T-helper 1 cell treated with Interleukin-12 subunit alpha and Interleukin-12 subunit beta and Interleukin-4 antibody, amounts not matched to agents 30 ng/mL and 1 ng/mL, for 36 hours (primary cell): ENCODE data around the gene ZSCAN29. TPM values are rescaled to one million over a fixed set of nuclear protein-coding genes. Genes with fewer than 3 reads are reported as not detected.
"Not testable (repeated sequence)": the region's sequence is repeated elsewhere in the genome, so short reads cannot be mapped to it uniquely, and the experiment has no call there.

Experiments used
- intact Hi-C: fragments of 100-400 bp; cut with micrococcal nuclease; formaldehyde crosslinking; loops from one replicate; pipeline ENCODE4 v1.15.1; 2024
- total RNA-seq: library from RNA; stranded (reverse); gene quantifications from 2 replicates; pipeline ENCODE4 v1.2.3, GENCODE V29; 2022

Gene ZSCAN29
- total RNA-seq, result 32.6 and 34.6 TPM in 2 replicates

DNA sequence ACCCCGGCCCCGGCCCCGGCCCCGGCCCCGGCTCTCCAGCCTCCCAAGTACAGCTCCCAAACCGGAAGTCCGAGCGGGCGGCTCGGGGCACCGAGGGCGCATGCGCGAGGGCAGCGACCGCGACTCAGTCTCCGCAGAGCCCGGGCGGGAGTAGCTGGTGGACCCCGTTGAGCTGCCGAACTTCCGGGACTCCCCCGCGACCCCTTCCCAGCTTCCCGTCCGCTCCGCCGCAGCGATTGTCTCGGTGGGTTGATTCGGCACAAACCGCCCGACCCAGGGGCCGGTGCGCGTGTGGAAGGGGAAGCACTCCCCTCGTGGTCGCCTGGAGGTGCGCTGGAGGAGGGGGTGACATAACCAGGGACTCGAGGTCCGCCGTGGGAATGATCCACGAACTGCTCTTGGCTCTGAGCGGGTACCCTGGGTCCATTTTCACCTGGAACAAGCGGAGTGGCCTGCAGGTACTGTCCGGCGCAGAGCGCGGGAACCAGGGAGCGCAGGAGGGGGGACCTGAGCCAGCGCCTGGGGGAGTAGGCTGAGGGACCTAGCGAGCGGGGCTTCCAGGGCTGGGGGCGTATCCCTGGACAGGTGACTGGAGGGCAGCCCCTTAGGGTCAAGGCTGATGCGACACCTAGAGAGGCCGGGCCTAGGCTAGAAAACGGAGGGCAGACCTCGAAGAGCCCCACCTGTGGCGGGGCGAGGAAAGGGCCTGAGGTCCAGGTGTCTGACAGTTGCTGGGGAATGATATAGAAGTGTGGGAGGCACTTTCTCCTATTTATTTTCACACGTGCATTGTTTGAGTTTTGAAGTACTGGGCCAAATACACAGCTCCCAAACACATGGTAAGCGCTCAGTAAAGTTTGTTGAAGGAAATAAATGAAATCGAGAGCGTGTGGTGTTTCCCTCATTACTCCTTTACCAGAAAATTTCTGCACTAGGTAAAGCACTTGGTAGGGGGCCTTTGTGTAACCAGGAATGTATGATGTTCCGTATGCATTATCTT, at the start of gene ZSCAN29, which contains the start of gene TUBGCP4:
Gene ZSCAN29, minus strand, starts transcription at position 69 of the 1,000 bp plus-strand sequence. CDS start 1,130 bp downstream, outside the sequence.
Gene TUBGCP4, plus strand, starts transcription at position 127 of the 1,000 bp plus-strand sequence. Its CDS starts 254 bp downstream, at position 381.
- intact Hi-C loops, result loop anchor here (1.0 to 10.0 kb wide), 4 partner anchors 41 to 374 kb away; partner anchors contain the start of genes CCNDBP1, LCMT2 and PDIA3

DNA sequence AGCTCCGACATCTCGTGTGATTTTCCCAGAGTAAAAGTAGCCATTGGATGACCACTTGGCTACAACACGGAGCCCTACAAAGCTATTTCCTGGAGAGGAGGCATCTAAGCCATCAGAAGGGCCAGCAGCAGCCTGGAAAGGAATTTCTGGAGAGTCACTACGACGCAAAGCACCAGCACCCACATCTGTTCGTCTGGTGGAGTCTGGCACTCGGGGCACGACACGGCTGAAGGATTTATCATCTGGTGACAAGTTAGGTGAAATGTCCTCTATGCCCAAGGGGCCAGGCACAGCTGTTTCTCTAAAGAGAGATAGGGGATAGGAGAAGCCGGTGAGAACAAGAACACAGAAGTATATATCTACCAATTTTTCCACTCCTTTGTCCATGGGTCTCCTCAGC, 49.6 kb upstream of the ZSCAN29 start:
- intact Hi-C loops, result no loop called here

GRCh38 chr15:43414196-43414595, 43.4 kb upstream of the ZSCAN29 start:
- intact Hi-C loops, result no loop called here

DNA sequence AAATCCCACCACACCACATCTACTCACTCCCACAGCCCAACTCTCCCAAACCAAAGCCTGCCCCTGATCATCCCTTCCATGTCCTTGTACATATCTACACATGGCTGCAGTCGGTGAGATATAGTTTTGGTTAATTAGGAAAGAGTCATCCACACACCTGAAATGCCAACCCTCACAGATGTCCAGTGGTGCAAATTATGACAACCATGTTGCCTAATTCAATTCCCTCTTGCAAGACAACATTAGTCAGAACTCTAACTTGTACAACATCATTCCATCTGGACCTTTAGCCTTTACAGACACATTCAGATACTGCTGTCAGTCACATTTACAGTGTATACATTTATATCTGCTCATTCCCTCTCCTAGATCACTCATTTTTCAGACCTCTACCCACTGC, 41.3 kb upstream of the ZSCAN29 start:
- intact Hi-C loops, result no loop called here

DNA sequence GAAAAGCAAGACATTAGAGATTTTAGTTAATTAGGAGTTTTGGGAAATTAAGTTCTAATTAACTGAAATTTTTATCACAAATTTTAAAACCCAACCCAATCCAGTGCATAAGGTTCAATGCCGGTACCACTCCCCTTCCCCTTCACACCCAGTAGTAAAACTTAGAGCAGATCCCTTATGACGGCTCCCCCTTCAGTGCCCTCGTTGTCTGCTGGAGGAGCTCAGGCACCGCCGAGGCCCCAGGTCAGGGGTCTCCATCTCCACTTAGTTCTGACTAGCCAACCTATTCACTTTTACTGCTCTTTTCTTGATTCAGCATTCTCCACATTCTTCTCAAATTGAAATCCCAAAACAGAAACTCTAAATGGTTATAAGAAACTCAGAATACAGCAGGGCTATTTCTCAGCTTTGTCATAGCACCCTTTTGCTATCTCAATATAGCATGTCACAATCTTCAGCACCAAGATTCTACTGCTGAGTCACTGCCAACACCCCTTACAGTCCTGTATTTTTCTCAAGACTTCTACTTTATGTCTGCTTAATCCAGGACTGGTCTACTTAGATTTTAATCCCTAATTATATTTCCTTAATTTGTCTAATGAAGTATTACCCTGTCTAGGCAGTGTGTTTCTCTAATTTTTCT, 39.9 kb upstream of the ZSCAN29 start:
- intact Hi-C loops, result no loop called here

DNA sequence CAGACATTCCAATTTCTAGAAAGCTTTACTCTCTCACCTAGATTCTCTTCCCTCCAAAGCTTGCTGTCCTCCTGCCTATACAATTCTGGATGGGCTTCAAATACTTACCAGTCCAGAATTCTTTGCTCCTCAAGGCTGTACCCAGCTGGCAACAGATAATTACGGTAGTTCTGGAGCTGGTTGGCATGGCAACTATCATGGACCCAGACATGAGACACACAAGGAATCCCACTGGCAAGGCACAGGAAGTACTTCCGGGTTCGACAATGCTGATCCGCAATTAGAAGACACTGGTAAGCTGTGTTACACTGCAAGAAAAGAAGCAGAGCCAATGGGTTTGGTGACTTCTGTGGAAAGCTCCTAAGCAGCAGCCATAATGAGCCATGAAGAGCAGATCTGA, 37.9 kb upstream of the ZSCAN29 start:
- intact Hi-C loops, result no loop called here

DNA sequence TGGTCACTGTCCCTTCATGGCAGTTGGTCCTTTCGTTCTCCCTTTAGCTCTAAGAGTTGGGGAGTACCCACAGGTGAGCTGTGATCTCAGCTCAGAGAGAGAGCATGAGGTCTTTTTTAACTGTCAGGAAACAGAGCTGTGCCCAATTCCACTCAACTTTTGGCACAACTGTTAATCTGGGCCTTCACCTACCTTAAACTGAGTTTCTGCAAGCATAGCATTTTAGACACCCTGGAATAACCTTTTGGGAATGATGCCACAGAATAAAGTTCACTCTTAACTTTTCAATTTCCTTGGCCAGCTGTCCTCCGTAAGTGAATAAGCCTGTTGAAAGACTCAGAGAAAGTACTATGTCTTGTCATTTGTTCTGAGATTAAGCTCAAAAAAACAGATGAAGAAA, 36.0 kb upstream of the ZSCAN29 start:
- intact Hi-C loops, result no loop called here

DNA sequence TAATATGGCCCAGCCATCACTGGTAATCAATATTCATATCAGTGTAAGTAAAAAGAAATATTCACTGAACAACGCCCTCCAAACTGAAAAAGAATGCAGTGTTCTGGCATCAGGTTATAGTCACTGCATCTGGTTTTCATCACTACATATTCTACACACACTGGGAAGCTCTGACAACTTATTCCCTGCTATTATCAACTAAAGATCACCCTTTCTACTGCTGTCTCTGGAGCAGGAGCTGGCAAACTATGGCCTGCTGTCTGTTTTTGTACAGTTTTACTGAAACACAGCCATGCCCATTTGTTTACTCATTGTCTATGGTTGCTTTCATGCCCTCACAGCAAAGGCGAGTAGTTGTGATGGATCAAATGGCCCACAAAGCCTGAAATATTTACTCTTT, 35.3 kb upstream of the ZSCAN29 start:
- intact Hi-C loops, result no loop called here

DNA sequence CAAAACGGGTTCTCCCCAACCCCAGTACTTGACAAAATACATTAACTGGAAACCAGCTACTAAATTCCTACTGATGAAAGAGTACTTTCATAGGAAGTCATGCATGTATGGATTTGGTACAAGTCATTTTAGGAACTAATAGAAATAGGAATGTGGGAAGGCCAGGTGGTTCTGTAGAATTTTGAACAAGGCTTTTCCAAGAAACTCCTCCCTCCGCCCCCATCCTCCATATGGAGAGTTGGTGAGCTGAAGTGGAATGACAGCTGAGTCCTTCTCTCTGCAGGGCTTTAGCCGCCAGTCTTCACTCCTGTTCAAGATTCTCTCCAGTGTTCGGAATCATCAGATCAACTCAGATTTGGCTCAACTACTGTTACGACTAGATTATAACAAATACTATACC, 33.3 kb upstream of the ZSCAN29 start:
- intact Hi-C loops, result no loop called here

DNA sequence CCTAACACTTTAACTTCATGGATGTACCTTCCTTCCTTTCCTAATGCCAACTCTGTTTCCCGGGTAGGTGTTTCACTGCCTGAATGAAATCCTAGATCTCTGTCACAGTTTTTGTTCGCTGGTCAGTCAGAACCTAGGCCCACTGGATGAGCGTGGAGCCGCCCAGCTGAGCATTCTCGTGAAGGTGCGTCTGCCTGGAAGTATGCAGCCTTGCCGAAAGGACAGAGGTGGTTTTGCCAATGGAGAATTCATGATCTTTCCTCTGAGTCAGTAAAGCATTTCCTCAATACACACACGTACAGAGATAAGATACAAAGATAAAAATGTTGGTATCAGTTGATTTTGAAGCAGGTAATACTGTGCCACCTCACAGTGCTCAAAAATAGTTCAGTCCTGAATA, 32.8 kb upstream of the ZSCAN29 start:
- intact Hi-C loops, result no loop called here

- intact Hi-C loops, result no loop called here
These were observed 31.4 kb upstream of the ZSCAN29 start for GRCh38 chr15:43402255-43402654.

GRCh38 chr15:43393592-43393991, 22.7 kb upstream of the ZSCAN29 start:
- intact Hi-C loops, result not testable (repeated sequence)

- intact Hi-C loops, result no loop called here
These were observed 19.9 kb upstream of the ZSCAN29 start for GRCh38 chr15:43390723-43391122.

DNA sequence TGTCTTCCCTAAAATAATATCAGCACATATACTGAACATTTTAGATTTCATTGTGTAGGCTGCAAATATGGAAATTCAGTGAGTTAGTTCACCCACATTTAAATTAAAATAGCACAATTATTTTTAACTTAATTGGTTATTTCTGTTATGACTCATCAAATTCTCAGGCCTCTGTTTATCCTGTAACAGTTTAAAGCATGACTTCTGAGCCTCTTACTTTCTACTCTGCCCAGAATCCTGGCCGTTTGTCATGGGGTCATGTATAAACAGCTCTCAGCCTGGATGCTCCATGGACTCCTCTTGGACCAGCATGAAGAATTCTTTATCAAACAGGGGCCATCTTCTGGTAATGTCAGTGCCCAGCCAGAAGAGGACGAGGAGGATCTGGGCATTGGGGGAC, 12.2 kb upstream of the ZSCAN29 start:
- intact Hi-C loops, result no loop called here

DNA sequence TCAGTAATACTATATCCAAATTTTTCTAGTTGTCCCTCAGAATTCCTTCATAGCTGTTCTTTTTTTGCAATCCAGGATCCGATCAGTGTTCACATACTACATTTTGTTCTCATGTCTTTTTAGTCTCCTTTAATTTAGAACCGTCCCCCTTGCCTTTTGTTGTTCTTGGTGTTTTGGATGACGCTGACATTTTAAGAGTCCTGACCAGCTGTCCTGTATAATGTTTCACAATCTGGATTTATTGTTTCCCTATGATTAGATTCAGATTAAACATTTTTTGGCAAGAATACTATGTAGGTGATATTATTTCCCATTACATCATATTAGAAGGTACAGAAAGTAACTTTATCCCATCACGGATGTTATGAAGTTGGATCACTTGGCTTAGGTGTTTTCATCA, 11.5 kb upstream of the ZSCAN29 start:
- intact Hi-C loops, result no loop called here

GRCh38 chr15:43378601-43379000, 7.8 kb upstream of the ZSCAN29 start:
- intact Hi-C loops, result loop anchor here (10.0 kb wide), 1 partner anchor 366 kb away; the partner anchor contains the start of gene PDIA3

DNA sequence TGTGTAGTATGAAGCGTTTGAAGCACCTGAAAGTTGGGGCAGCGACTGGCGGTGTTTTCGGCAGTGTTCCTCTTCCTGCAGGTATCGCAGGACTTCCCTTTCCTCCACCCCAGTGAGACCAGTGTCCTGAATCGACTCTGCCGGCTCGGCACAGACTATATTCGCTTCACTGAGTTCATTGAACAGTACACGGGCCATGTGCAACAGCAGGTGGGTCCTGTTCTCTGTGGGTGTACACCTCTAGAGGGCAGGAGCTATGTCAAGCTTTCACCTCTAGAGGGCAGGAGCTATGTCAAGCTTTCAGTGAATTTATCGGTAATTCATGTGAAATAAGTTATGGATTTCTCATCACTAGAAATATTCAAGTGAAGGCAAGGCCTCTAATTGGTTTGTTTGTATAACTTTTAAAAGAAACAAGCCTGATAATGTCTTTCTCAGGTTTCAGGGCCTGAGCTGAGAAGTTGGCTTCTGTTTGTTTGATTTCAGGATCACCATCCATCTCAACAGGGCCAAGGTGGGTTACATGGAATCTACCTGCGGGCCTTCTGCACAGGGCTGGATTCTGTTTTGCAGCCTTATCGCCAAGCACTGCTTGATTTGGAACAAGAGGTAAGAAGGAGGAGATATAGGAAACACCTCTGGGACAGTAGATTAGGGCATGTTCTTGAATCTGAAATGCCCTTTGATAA, 5.3 kb upstream of the ZSCAN29 start:
- intact Hi-C loops, result loop anchor here (1.0 to 10.0 kb wide), 2 partner anchors 65 to 369 kb away; partner anchors contain the start of gene PDIA3

GRCh38 chr15:43370310-43370974, 401 bp downstream of the ZSCAN29 start:
- intact Hi-C loops, result loop anchor here (10.0 kb wide), 1 partner anchor 374 kb away; the partner anchor contains the start of gene PDIA3

DNA sequence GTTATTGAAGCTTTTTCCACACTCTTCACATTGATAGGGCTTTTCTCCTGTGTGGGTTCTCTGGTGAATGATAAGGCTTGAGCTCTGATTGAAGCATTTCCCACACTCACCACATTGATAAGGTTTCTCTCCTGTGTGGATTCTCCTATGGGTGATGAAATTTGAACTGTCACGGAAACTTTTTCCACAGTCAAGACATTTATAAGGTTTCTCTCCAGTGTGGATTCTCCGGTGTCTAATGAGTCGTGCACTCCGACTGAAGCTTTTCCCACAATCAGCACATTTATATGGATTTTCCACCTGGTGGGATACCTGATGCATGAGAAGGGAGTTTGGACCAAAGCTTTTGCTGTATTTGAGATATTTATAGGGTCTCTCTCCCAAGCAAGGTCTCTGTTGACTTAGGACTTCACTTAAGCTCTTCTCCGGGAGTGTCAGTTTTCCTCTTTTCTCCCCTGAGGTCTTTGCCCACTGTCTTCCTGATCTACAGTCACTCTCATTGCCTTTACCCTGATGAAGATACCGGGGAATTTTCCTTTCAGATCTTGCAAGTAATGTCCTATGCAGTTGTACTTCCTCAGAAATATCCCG, 9.4 kb downstream of the ZSCAN29 start:
- intact Hi-C loops, result no loop called here

DNA sequence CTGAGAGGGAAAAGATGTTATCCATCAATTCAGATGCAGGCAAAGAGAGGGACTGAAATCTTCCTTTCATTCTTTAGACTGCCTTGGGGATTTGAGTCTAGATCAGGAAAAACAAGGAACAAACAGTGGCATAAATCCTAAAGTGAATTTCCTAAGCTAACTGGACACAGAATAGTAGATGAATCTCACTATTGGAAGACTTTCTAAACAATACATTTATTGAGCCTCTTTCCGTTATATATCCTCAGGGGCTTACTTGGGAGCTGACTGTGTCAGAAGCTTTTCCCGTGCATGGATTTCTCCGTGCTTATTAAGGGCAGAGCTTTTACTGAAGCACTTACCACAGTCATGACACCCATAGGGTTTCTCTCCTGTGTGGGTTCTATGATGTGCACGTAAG, 10.0 kb downstream of the ZSCAN29 start:
- intact Hi-C loops, result no loop called here
